Activated CD4-positive, alpha-beta T cell treated with anti-CD3 and anti-CD28 coated beads, Interleukin-2, amount 50 U/mL, for 1 hour (primary cell): ENCODE data around the gene TRIM41.
A peak's percentile ranks its signal among the peaks of the same experiment; 100 is the strongest.
"Not testable (repeated sequence)": the region's sequence is repeated elsewhere in the genome, so short reads cannot be mapped to it uniquely, and the experiment has no call there.

Experiments used
- DNase-seq: peaks from one replicate; pipeline ENCODE4 v3.0.0-alpha.2; 2020

Gene TRIM41

DNA sequence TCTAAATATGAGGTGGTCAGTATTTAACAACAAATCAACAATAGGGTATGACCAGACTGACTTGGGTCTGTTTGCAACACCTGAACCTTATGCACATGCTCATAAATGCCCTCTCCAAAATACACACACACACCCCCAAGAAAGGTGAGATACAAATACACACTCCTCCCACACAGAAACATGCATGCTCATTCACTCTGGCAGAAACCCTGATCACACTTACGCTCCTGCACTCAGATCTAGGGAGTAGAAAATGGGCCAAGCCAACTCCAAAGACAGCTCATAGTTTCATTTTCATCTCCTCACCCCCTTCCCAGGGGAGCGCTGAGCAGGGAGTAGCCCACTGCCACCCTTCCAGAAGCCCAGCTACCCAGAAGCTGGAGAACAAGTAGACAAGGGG, 29.4 kb upstream of the TRIM41 start:
- no peak for DNase-seq

DNA sequence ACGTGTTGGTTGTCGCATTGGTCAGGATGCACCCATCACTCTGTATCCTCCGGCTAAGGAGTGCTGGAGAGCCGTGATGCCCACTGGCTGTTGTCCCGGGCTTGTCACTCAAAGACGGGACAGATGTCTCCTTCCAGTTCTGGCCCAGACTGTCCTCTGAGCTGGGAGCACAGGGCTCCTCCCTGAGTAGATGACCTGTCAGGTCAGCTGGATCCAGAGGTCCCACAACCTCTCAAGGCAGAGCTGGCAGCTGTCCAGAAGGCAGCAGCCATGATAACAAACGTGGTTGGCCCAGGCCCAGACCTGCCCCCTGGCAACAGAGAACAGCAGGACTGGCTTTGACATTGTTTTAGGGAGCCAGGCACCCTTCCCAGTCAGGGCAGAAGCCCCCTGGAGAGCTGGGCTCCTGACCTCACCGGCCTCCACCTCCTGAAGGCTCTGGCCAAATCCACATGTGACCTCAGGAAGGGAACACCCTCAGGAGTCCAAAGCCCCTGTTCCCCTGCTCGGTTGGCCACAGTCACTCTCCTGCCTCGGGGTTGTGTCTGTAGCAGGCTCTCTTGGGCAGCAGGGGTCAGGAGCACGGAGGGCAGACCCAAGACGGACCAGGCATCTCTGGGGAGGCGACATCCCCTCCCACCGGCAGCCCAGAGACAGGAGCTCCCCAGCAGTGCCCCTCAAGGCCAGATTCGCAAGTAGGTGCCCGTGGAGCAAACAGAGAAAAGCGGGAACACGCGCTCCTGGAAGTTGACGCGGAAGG, 28.4 kb upstream of the TRIM41 start:
- DNase-seq = no peak

DNA sequence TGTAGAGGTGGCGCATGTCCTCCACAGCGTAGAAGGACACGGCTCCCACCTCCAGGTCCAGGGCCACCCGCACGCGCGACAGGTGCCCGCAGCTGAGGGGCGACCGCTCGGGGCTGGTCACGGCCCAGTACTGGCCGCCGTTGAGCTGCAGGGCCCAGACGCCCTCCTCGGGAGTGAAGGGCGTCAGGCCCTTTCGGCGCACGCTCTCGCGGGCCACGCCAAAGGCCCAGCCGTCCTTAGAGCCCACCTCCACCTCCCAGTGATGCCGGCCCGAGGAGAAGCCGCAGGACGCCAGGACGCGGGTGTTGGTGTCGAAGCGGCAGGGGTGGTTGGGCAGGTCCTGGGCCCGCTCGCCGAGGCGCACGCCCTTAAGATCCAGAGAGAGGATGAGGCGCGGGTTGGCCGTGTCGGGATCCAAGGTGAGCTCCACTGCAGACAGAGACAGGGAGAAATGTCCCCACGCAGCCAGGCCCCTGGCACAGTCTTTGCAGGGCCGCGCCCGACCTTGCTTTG, 27.8 kb upstream of the TRIM41 start:
- DNase-seq = no peak

DNA sequence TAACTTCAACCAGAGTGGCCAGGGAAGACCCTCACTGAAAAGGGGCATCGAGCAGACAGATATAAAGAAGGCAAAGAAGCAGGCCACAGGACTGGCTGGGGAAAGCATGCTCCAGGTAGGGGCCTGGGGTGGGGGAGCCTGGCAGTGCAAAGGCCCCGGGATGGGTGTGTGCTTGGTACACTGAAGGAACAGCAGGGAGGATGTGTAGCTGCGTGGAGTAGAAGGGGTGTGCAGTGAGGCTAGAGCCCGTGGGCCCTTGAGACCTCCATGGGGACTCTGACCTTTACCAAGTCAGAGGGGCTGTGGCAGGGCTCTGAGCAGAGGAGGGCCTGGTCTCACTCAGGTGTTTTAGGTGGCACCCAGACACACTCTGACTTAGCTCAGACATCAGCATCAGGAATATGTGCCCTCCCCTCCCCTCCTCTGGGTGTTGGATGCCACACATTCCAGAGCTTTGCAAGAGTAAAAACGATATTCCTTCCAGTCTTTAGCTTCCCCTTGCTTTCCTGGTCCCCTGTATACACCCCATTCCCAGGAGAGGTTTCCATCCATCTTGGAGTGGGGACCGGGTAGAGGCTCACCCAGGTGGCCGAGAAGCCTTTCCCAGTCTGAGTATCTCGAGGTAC, 25.6 kb upstream of the TRIM41 start:
- DNase-seq = no peak

DNA sequence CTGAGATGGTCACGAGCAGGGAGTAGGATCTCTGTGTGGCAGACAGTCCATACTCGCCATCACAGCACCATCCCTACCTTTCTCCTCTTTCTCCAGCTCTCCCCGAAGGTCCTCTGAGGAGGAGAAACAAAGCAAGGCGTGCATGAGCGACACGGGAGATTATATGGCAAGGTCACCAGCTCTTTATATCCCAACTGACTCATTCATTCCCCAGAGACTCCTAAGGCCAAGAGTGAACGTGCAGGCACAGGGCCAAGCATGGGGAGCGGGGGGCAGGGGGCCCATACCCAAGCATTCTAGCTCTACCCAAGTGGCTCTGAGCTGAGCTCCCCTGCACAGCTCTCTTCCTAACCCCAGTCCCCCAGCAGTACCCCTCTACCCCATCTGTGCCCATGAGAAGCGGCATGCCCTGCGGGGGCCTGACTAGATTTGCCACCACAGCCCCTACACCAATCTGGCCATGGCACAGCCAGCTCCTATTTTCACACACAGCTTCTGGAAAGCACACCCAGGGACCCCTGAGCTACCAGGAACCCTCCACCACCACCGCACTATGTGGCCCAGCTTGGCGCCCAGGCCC, 24.9 kb upstream of the TRIM41 start:
- DNase-seq = no peak

DNA sequence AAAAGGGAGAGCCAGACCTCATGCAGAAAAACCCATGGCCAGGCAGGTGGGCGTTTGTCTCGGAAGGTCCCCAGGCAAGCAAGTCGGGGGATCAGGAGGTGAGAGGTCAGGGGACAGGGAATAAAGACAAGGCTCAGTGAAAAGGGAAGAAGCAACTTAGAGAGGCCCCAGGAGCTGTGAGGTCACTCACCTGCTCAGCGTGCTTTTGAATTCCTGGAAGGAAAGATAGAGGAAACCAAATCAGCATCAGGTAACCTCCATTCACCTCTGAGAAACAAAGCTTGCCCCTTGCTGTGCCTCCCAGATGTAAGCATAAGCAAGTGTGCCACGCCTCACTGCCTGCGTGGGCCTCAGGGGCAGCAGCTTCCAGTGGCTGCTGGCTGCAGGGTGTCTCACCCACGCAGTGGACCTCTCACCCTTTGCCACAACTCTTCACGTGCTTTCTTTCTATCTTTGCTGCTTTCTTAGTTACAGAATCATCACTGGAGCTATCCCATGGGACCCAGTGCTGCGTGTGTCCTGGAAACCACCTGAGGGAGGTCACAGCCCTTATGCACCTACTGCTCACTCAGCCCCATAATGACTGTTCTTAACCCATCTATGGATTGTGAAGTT, 24.1 kb upstream of the TRIM41 start:
- no peak for DNase-seq

DNA sequence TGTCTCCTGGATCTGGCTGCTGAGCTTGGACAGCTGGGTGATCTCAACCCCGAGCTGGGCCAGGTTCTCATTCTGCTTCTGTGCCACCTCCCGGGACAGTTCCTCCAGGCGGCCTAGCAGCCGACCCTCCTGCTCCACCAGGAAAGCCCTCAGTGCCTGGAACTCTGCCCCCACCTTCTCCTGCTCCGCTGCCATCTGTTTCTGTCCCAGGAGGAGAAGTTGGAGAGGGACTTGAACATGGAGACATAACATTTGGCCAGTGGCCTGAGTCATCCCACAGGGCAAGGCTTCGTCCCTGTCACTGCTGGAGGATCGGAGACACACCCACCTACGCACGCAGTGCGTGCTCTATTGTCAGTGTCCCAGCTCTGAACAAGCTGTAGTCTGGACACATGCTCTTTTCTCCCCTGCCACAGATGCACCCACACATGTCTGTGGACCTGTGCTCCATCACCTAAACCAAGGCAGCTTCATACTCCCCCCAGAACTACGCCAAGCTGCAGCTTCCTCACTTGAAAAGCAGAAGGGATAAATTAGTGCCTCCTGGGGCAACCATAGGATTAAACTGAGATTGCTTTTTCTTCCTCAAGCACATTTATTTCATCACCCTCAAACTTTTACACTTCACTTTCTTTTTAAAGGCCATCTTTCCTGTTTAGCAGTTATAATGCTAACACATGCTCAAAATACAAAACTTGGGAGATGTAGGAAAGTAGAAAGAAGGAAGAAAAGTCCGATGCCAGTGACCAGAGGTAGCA, 23.0 kb upstream of the TRIM41 start:
- no peak for DNase-seq

DNA sequence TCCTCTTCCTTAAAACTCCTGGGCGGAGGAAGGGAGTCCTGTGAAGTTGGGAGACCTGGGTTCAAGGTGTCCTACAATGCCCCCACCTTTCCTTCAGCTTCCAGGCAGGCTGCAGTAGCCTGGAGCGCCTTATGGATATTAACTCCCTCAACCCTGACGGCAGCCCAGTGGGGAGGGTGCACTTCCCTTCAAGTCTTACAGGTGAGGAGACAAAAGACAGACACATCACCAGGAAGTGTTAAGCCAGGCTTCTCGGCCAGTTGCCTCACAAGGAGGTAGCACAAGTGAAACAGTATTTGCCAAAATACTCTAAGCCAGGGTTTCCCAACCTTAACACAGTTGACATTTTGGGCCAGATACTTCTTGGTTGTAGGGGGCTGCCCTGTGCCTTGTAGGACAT, 22.3 kb upstream of the TRIM41 start:
- DNase-seq = no peak

DNA sequence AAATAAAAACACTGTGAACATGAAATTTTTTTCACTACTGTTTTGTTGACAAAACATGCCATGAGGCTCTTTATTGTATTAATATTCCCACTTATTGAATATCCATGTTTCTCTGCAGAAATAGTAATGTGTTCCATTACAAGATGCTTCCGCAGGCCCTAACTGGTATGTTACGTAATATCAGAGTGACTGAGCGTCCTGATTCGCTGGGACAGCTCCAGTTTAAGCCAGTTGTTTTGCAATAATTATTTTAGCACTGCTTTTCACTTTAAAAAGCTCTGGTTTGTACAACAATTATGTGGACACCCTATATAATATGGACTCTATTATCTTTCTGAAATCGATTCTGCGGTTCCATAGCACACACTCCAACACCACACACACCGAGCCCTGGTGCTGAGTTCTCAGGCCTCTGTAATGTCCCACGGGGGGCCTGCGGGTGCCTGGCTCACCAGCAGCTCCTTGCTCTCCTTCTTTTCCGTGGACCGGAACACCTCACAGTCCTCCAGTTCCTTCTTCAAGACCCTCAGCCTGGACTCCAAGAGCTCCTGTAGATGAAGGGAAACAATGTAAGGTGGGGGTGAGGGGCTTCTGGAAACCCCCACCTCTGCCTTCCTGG, 19.9 kb upstream of the TRIM41 start:
- DNase-seq = no peak

DNA sequence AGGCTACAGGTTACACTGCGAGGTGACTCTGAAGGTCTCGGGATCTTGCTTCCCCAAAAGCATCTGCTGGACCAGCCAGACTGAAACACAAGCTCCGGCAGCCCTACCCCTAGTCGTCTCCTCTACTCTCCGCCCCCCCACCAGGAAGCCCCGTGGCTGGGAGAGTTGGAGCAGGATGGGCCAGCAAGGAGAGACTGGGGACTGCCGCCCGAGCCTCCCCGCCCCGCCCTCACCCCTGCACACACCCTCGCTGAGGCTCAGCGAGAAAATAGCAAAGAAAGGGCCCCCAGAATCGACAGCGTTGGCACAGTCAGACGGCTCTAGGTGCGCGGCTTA, 19.3 kb upstream of the TRIM41 start:
- no peak for DNase-seq

DNA sequence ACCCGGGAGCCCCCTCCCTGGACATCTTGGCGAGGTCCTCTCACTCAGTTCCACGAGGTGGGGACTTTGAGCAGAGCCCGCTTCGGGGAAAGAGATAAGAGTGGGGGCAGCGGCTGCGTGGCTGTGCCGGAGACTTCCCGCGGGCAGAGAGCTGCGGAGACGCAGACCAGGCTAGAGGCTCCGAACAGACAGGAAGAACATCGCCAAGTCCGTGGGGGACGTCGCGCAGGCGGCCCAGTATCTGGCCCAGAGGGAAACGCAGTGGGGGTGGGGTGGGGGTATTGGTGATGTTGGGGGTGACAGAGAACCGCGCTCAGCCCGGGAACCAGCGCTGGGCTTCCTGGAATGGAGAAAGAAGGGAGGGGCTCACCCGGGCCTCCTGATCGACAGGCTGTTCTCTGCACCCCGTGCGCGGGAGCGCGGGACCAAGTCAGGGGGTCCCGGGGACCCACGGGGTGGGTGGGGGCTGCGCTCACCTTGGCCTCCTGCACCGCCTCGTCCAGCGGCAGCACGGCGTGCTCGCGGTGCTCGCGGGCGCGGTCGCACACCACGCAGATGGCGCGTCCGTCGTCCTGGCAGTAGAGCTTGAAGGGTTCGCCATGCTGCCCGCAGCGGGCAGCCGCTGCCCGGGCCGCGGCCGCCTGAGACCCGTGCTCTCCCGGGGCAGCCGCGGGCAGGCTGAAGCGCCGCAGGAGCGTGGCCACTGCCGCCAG, 18.8 kb upstream of the TRIM41 start:
- DNase-seq = no peak

DNA sequence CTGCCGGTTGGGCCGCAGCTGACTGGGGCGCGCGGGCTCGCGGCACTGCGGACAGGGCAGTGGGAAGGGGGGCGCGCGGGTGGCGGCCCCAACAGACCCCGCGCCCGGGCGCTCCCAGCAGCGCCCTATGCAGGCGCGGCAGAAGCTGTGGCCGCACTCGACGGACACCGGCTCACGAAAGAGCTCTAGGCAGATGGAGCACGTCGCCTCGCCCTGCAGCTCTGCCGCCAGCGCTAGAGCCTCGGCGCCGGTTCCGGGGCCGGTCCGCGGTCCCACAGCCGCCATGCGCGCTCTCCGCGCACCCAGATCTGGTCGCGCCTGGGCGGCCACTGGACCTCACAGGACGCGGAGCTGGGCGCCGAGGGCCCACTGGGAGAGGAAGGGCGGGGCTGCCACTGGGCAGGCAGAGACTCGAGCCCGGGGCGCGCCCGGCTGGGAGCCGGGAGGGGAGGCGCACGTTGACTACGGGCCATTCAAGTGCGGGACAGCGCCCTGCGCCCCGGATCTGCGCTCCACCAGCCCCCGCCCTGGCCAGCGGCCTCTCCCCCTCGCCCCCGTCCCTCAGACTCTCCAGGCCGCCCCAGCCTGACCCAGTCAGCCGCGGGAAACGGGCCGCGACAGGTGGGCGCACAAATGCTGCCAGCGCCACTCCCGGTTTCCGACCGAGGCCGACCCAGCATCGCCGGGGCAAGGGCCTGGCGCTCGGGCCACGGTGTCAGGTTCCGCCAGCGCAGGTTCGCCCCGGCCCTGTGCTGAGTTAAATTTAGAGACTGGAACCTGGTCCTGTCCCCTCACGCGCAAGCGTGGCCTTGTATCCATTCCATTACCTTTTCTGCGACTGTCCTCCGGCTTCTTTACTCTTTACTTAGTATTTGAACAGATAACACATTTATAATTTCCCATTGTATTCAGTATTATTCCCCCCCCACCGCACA, 18.0 kb upstream of the TRIM41 start, which contains the start of gene TRIM7:
TRIM7 (minus strand) TSS at position 371 of the 935 bp plus-strand sequence; CDS start at position 285, 86 bp downstream.
- no peak for DNase-seq

DNA sequence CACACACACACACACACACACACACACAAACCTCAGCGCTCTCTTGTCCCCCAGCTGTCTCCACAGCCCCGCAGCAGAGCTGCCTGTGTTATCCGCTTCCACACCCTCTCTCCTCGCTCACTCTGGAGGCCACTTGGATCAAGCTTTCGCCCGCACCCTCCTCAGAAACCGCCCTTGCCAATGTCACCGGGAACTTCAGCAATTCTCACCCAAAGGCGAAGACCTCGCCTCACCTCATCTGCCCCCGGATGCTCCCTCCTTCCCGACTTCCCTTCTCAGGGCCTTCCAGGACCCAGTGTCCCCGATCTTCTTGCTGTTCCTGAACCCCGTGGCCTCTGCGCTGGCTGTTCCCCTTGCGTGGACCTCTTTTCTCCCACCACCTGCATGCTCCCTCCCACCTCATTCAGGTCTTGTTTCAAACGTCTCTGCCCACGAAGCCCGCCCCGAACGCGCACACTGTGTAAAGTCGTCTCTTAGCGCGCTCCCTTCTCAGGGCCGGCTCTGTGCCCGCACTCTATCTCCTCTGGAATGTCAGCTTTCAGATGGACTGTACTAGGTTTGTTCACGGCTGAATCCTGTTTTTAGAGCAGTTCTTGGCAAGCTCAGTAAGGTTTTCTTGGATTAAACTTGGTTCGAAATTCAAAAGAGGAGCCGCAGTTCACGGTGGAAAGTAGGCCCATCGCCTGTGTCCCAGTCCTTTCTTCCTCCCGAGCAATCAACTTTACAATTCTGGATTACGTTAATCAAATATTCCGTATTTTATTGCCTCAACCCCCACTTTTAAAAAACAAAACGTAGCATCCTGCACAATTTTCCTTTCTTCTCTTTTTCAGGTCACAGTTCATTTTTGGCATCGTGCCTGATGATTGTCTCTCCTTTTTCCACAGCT, 17.1 kb upstream of the TRIM41 start:
- DNase-seq = peak; percentile 34

DNA sequence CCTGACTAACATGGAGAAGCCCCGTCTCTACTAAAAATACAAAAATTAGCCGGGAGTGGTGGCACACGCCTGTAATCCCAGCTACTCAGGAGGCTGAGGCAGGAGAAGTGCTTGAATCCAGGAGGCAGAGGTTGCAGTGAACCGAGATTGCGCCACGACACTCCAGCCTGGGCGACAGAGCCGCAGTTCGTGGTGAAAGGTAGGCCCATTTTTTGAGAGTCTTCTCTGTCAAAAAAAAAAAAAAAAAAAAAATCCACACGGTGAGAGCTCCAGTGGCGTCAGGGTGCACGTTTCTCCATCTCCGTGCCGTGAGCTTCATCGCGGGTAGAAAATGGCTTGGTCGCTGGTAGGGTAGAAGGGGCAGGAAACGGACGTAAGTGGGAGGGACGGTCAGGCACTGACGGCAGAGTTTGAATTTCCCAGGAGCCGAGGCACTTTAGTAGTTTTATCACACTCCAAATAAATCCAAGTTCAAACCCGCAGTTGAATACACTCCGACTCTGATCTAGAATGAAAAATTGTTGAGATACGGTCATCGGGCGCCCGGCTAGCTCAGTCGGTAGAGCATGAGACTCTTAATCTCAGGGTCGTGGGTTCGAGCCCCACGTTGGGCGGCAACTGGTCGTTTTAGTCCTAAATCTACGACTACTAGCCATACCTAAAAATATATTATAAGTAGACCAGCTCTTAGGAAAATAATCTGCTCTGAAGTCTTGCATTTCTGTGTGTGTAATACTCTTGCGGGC, 15.7 kb upstream of the TRIM41 start:
- DNase-seq = peak; percentile 66

DNA sequence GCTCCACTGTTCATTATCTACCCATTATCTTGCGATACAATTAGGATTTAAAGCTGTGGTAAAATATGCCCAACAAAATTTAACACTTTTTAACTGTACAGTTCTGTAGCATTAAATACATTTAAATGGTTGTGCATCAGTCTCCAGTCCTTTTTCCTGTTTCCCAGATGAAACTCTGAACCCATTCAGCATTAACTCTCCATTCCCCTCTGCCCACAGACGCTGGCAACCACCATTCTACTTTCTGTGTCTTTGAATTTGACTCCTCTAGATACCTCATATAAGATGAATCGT, 15.2 kb upstream of the TRIM41 start:
- DNase-seq = no peak

DNA sequence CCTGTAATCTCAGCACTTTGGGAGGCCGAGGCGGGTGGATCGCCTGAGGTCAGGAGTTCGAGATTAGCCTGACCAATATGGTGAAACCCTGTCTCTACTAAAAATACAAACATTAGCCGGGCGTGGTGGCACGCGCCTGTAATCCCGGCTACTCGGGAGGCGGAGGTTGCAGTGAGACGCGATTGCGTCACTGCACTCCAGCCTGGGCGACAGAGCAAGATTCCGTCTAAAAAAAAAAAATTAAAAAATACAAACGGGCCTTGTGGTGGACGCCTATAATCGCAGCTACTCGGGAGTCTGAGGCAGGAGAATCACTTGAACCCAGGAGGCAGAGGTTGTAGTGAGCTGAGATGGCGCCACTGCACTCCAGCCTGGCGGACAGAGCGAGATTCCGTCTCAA, 14.1 kb upstream of the TRIM41 start:
- not testable (repeated sequence) for DNase-seq

DNA sequence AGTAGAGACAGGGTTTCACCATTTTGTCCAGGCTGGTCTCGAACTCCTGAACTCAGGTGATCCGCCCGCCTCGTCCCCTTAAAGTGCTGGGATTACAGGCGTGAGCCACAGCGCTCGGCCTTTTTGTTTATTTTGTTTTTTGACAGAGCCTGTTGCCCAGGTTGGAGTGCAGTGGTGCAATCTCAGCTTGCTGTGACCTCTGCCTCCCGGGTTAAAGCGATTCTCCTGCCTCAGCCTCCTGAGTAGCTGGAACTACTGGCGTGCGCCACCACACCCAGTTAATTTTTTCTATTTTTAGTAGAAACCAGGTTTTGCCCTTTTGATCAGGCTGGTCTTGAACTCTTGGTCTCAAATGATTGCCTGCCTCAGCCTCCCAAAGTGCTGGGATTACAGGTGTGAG, 12.9 kb upstream of the TRIM41 start:
- DNase-seq = not testable (repeated sequence)

DNA sequence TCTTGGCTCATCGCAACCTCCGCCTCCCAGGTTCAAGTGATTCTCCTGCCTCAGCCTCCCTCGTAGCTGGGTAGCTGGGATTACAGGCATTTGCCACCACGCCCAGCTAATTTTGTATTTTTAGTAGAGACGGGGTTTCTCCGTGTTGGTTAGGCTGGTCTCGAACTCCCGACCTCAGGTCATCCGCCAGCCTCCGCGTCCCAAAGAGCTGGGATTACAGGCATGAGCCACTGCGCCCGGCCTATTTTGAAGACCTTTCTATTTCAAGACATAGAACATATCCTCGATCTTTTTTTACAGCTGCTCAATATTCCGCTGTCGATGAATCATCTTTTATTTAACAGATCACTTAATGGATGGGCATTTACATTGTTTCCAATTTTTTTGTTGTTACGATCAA, 12.4 kb upstream of the TRIM41 start:
- not testable (repeated sequence) for DNase-seq

DNA sequence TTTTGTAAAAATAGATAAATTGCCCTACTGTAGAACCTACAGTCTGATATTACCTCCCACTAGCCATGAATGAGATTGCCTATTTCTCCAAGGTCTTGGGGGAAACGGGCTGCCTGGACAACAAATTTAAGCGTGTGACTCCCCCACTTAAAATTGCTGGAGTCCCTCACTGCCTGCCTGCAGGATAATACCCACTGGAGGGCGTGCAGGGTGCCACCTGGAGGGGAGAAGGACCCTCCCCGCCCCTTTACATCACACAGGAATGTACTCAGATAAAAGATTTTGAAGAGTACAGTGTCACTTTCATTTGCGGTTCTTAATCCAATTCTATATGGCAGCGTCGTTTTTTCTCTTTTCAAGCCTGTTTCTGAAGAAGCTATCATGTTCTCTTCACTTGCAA, 11.9 kb upstream of the TRIM41 start:
- no peak for DNase-seq
